OCI-LY7 (cell line): ENCODE measurements around the gene SENP1. TPM values are rescaled to one million over a fixed set of nuclear protein-coding genes. Genes with fewer than 3 reads are reported as not detected.

ENCODE experiments used
- BruUV-seq: library from RNA; stranded (reverse); fragments of 400-500 nt; replicated peaks from 2 replicates; lab custom pipeline; 2021; lab: Mats Ljungman, UMichigan
- CTCF ChIA-PET: fragments of 300-600 bp; sonication (Branson Sonifier 250); formaldehyde crosslinking; loops from one replicate; lab custom pipeline; 2022; ENCODE audit warnings: antibody characterized with exemption; ENCODE audit not compliant: unreplicated experiment; lab: Charles Lee
- POLR2A ChIA-PET: fragments of 300-600 bp; sonication (Branson Sonifier 250); formaldehyde crosslinking; loops from one replicate; lab custom pipeline; 2022; ENCODE audit warnings: antibody characterized with exemption; lab: Charles Lee
- DNase-seq: peaks from one replicate; pipeline ENCODE4 v3.0.0-alpha.2; 2015; ENCODE audit warnings: low spot score
- H2AFZ ChIP-seq: fragments of 200-600 bp; sonication (generic), shearing (Covaris generic); 2 replicates; pipeline ENCODE4 v1.6.1; 2014; ENCODE audit warnings: mild to moderate bottlenecking, antibody characterized with exemption, low read length, moderate library complexity
- H3K27ac ChIP-seq: fragments of 200-600 bp; sonication (generic); 2 replicates; pipeline ENCODE4 v1.5.1; 2014; ENCODE audit warnings: mixed run types, low read depth, mild to moderate bottlenecking, moderate library complexity, low read length, inconsistent platforms; ENCODE audit not compliant: poor library complexity, severe bottlenecking
- H3K36me3 ChIP-seq: fragments of 200-600 bp; sonication (generic); 2 replicates; pipeline ENCODE4 v1.6.1; 2014; ENCODE audit warnings: mild to moderate bottlenecking, antibody characterized with exemption, low read length, moderate library complexity, mixed read lengths; ENCODE audit not compliant: insufficient read depth
- H3K4me1 ChIP-seq: fragments of 200-600 bp; sonication (generic); 2 replicates; pipeline ENCODE4 v1.5.1; 2014; ENCODE audit warnings: mild to moderate bottlenecking, low read length; ENCODE audit not compliant: insufficient read depth, poor library complexity, severe bottlenecking
- H3K4me2 ChIP-seq: fragments of 200-600 bp; sonication (generic); 2 replicates; pipeline ENCODE4 v1.6.1; 2014; ENCODE audit warnings: mild to moderate bottlenecking, low read length
- H3K4me3 ChIP-seq: fragments of 200-600 bp; sonication (generic); 2 replicates; pipeline ENCODE4 v1.5.1; 2014; ENCODE audit warnings: mild to moderate bottlenecking, low read depth, low read length; ENCODE audit not compliant: poor library complexity, severe bottlenecking
- H3K79me2 ChIP-seq: fragments of 200-600 bp; sonication (generic); 2 replicates; pipeline ENCODE4 v1.6.1; 2016; ENCODE audit warnings: low read depth, mild to moderate bottlenecking, low read length, moderate library complexity, mixed read lengths; ENCODE audit not compliant: insufficient read depth
- H3K9me2 ChIP-seq: fragments of 200-600 bp; sonication (generic); 2 replicates; pipeline ENCODE4 v1.6.1; 2016; ENCODE audit warnings: mild to moderate bottlenecking, low read length, mixed read lengths; ENCODE audit not compliant: insufficient read depth
- H3K9me3 ChIP-seq: fragments of 200-600 bp; sonication (generic); 2 replicates; pipeline ENCODE4 v1.6.1; 2014; ENCODE audit warnings: mild to moderate bottlenecking, mixed run types, low read length, mixed read lengths
- H4K20me1 ChIP-seq: fragments of 200-600 bp; sonication (generic); 2 replicates; pipeline ENCODE4 v1.6.1; 2014; ENCODE audit warnings: mild to moderate bottlenecking, antibody characterized with exemption, low read length, moderate library complexity, mixed read lengths; ENCODE audit not compliant: insufficient read depth
- CTCF ChIP-seq: fragments of 200-600 bp; sonication (generic); conservative IDR thresholded peaks from 2 replicates; pipeline ENCODE4 v1.5.1; 2014; ENCODE audit warnings: mild to moderate bottlenecking, antibody characterized with exemption, low read length, moderate library complexity, mixed read lengths
- EZH2phosphoT487 ChIP-seq: fragments of 200-600 bp; sonication (generic); IDR thresholded peaks from 2 replicates; pipeline ENCODE4 v1.6.1; 2018; ENCODE audit warnings: low read depth, borderline replicate concordance, mild to moderate bottlenecking, mixed run types, antibody characterized with exemption, low read length, moderate library complexity, mixed read lengths
- intact Hi-C: fragments of 100-400 bp; cut with micrococcal nuclease; formaldehyde crosslinking; loops from one replicate; pipeline ENCODE4 v1.10.0; 2022; ENCODE audit not compliant: unreplicated experiment
- total RNA-seq, 2 experiments: library from RNA; depleted of rRNA in 1 of 2; stranded (reverse); fragments of >200 nt in 1 of 2; shearing (Covaris generic) in 1 of 2; gene quantifications; 2 replicates each; pipeline ENCODE4 v1.2.3, GENCODE V29; 2014 to 2022

SENP1 gene
- total RNA-seq, 2 experiments from 2014 or later, result 48.3 to 54.7 TPM

GRCh38 chr12:48001505-48002413, 104.1 kb downstream of the SENP1 start:
- POLR2A ChIA-PET, result interaction anchor here (0.6 kb wide), 1 partner anchor 924 kb away, joined by 4 read pairs; no protein-coding TSS in a partner anchor
- no peaks in the 10 kb centered on the region for H3K9me3 ChIP-seq

GRCh38 chr12:48000878-48001504, 104.9 kb downstream of the SENP1 start:
- intact Hi-C loops, result no loop called here
- Histone ChIP-seq H3K9me3 (no peaks in the 10 kb centered on the region), H3K4me1 (no peaks in the 10 kb centered on the region), H3K27ac (no peak overlapping the region), H3K9me2 (no peaks in the 10 kb centered on the region), H4K20me1 (no peaks in the 10 kb centered on the region), H3K4me2 (no peak overlapping the region), H3K4me3 (no peak overlapping the region), H3K79me2 (no peaks in the 10 kb centered on the region), H3K36me3 (no peaks in the 10 kb centered on the region), H2AFZ (no peak overlapping the region)
- ChIA-PET POLR2A (interaction anchor here (0.6 kb wide), 1 partner anchor 925 kb away, joined by 4 read pairs; no protein-coding TSS in a partner anchor), CTCF (no interaction called here)
- no TSS peak for BruUV-seq
- TF ChIP-seq CTCF (no peak), EZH2phosphoT487 (no peak)
- no peak for DNase-seq

More at GRCh38 chr12:48001505-48002413, 104.1 kb downstream of the SENP1 start:
- Histone ChIP-seq H3K4me2 (no peak overlapping the region), H3K27ac (no peak overlapping the region), H3K4me3 (no peak overlapping the region), H4K20me1 (no peaks in the 10 kb centered on the region), H2AFZ (no peak overlapping the region), H3K4me1 (no peaks in the 10 kb centered on the region), H3K9me2 (no peaks in the 10 kb centered on the region), H3K36me3 (no peaks in the 10 kb centered on the region), H3K79me2 (no peaks in the 10 kb centered on the region)
- no TSS peak for BruUV-seq
- CTCF ChIA-PET, result no interaction called here
- intact Hi-C loops, result no loop called here
- no peak for TF ChIP-seq CTCF
- no peak for DNase-seq
